ENCODE data around the gene TEDDM1.

- TF ChIP-seq CTCF (IDR thresholded peaks at IDR 0.05) (no peak), POLR2A (IDR thresholded peaks at IDR 0.05) (no peak)
Observed at GRCh38 chr1:182410138-182410537, 9.7 kb upstream of the TEDDM1 start.

All from right lobe of liver (tissue), 4 donors.